Left lung (tissue), 10 donors: Measurements from ENCODE around the gene AGFG1. TPM values are rescaled to one million over a fixed set of nuclear protein-coding genes. Genes with fewer than 3 reads are reported as not detected.

Source experiments
- ATAC-seq: fragments of 200-7000 bp; cut with Tn5 transposase; one replicate; pipeline ENCODE4 v1.9.1; 2020; ENCODE audit warnings: moderate library complexity
- DNase-seq, 4 donors: peaks; one replicate each; pipeline ENCODE4 v3.0.0-alpha.2; 2013 to 2020
- H3K27ac ChIP-seq, 2 donors: fragments of 200-600 bp; sonication (generic) in 1 of 2; one replicate each; pipeline versions ENCODE4 v1.5.0 to v1.8.0; 2020 to 2021
- H3K27me3 ChIP-seq, 2 donors: fragments of 200-600 bp; sonication (generic) in 1 of 2; one replicate each; pipeline versions ENCODE4 v1.5.0 to v1.8.0; 2020 to 2021
- H3K36me3 ChIP-seq, 2 donors: fragments of 200-600 bp; sonication (generic) in 1 of 2; one replicate each; pipeline versions ENCODE4 v1.5.0 to v1.8.0; 2020 to 2021
- H3K4me1 ChIP-seq, 2 donors: fragments of 200-600 bp; one replicate each; pipeline ENCODE4 v1.8.0; 2021
- H3K4me3 ChIP-seq, 2 donors: fragments of 200-600 bp; sonication (generic) in 1 of 2; one replicate each; pipeline versions ENCODE4 v1.5.0 to v1.8.0; 2020 to 2021; ENCODE audit warnings: mild to moderate bottlenecking in 1 of 2
- H3K9me3 ChIP-seq, 2 donors: fragments of 200-600 bp; sonication (generic) in 1 of 2; one replicate each; pipeline versions ENCODE4 v1.5.0 to v1.8.0; 2020 to 2021
- intact Hi-C, 2 donors: fragments of 100-400 bp; cut with DNase I; formaldehyde crosslinking; loops; one replicate each; pipeline versions ENCODE4 v1.11.2 to v1.14.2; 2022
- polyA plus RNA-seq, 6 donors: library from polyadenylated mRNA; unstranded; fragments of 120-200 nt; gene quantifications; one replicate each; pipeline ENCODE4 v1.2.1, GENCODE V29; 2013; ENCODE audit not compliant: insufficient read length in 6 of 6
- total RNA-seq, 2 donors: library from RNA; stranded (reverse); fragmentation: NEBNext Ultra II Directional; extraction: Animal tissue kit (Norgen Biotek cat#: 25700); gene quantifications; one replicate each; pipeline ENCODE4 v1.2.1, GENCODE V29; 2021
- TF ChIP-seq, protein P1 (sequence below), 2 donors: fragments of 200-600 bp; sonication (generic) in 1 of 2; IDR thresholded peaks; one replicate each; pipeline versions ENCODE4 v1.5.0 to v1.8.0; 2021; ENCODE audit warnings: antibody characterized with exemption in 2 of 2
- donor health status: DM: no; HTN: yes; CAD: no.
- donor health status: DM: no; HTN: no; CAD: no.

Gene AGFG1
- total and polyA plus RNA-seq, 8 donors, result 57.2 to 118 (median 64.2) TPM

DNA sequence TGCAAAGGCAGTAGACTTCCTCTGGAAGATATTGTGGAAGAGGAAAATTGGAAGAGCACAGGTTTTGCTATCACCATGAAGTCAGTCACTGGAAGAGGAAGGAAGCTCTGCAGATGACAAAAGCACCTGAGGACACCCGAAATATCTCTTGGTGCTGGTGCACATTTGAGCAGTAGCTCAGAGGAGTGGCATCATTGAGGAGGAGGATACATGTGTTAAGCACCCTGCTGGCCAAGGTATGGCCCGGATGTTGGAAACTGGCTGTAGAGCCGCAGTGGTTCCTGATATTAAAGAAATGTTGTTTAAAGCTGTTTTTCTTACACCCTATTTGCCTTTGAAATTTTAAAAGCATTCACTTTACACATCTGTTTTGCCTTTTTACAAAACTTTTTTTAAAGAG is 94.1 kb downstream of the AGFG1 start:
- Histone ChIP-seq H3K9me3 (no peaks in the 10 kb centered on the region), H3K4me1 (no peaks in the 10 kb centered on the region), H3K27ac (no peak overlapping the region), H3K4me3 (no peak overlapping the region), H3K36me3 (peaks cover 0 to 7% of the 10 kb centered on the region in 2 donors), H3K27me3 (no peaks in the 10 kb centered on the region)
- TF ChIP-seq, protein P1, sequence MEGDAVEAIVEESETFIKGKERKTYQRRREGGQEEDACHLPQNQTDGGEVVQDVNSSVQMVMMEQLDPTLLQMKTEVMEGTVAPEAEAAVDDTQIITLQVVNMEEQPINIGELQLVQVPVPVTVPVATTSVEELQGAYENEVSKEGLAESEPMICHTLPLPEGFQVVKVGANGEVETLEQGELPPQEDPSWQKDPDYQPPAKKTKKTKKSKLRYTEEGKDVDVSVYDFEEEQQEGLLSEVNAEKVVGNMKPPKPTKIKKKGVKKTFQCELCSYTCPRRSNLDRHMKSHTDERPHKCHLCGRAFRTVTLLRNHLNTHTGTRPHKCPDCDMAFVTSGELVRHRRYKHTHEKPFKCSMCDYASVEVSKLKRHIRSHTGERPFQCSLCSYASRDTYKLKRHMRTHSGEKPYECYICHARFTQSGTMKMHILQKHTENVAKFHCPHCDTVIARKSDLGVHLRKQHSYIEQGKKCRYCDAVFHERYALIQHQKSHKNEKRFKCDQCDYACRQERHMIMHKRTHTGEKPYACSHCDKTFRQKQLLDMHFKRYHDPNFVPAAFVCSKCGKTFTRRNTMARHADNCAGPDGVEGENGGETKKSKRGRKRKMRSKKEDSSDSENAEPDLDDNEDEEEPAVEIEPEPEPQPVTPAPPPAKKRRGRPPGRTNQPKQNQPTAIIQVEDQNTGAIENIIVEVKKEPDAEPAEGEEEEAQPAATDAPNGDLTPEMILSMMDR (IDR thresholded peaks at IDR 0.05), result no peak
- ATAC-seq (no peak), DNase-seq (no peak)
- intact Hi-C loops, result no loop called here

DNA sequence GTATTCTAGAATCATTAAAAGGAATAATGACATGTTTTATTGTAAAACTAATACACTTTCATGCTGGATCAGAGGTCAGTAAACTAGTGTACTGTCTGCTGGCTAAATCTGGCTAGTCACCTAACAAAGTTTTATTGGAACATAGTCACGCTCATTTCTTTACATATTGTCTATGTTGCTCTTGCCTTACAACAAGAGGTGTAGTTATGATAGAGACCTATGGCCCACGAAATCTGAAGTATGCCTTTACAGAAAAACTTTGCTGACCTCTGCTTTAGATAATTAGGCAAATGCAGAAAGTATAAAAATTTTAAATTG is 96.9 kb downstream of the AGFG1 start:
- TF ChIP-seq, protein P1 (IDR thresholded peaks at IDR 0.05), result no peak
- H3K4me3 ChIP-seq, result no peak overlapping the region
- H3K36me3 ChIP-seq, result no peaks in the 10 kb centered on the region
- no peaks in the 10 kb centered on the region for H3K9me3 ChIP-seq
- intact Hi-C loops, result no loop called here
- no peaks in the 10 kb centered on the region for H3K4me1 ChIP-seq
- no peaks in the 10 kb centered on the region for H3K27me3 ChIP-seq
- H3K27ac ChIP-seq, result no peak overlapping the region
- DNase-seq (no peak), ATAC-seq (no peak)

GRCh38 chr2:227570615-227571014 is 98.7 kb downstream of the AGFG1 start:
- TF ChIP-seq, protein P1 (IDR thresholded peaks at IDR 0.05), result no peak
- Histone ChIP-seq H3K4me3 (no peak overlapping the region), H3K4me1 (no peaks in the 10 kb centered on the region), H3K9me3 (no peaks in the 10 kb centered on the region), H3K27ac (no peak overlapping the region), H3K36me3 (no peaks in the 10 kb centered on the region), H3K27me3 (no peaks in the 10 kb centered on the region)
- ATAC-seq (no peak), DNase-seq (no peak)
- intact Hi-C loops, result no loop called here

GRCh38 chr2:227576110-227576509 is 104.2 kb downstream of the AGFG1 start:
- Histone ChIP-seq H3K4me3 (no peak overlapping the region), H3K4me1 (no peaks in the 10 kb centered on the region), H3K36me3 (no peaks in the 10 kb centered on the region), H3K9me3 (no peaks in the 10 kb centered on the region), H3K27ac (no peak overlapping the region), H3K27me3 (no peaks in the 10 kb centered on the region)
- no peak for ATAC-seq
- no peak for DNase-seq
- TF ChIP-seq, protein P1 (IDR thresholded peaks at IDR 0.05), result no peak
- intact Hi-C loops, result no loop called here

DNA sequence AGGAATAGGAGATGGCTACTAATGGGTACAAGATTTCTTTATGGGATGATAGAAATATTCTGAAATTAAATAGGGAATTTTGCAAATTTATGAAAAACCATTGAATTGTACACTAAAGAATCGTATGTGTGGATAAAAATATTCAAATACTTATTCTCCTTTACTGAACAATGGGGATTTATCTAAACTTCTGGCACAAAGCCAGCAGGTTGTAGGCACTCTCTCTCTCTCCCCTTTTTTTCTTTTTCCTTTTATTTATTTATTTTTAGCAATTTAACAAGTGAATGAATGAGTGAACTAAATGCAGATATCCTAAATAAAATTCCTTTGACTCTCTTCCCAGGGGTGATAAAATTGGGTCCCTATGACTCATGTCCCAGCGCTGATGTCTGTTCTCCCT is 104.9 kb downstream of the AGFG1 start:
- ATAC-seq, result no peak
- no peak overlapping the region for H3K4me3 ChIP-seq
- intact Hi-C loops, result no loop called here

More for the DNA sequence above, 104.9 kb downstream of the AGFG1 start:
- DNase-seq, result no peak
- Histone ChIP-seq H3K27ac (no peak overlapping the region), H3K4me1 (no peaks in the 10 kb centered on the region), H3K27me3 (no peaks in the 10 kb centered on the region), H3K9me3 (peaks cover 0 to 3% of the 10 kb centered on the region in 2 donors), H3K36me3 (no peaks in the 10 kb centered on the region)
- TF ChIP-seq, protein P1 (IDR thresholded peaks at IDR 0.05), result no peak
